HL-60 (cell line): Measurements from ENCODE around the gene TRIM7.
A peak's percentile ranks its signal among the peaks of the same experiment; 100 is the strongest.

Source experiments
- DNase-seq, 2 experiments: peaks; one replicate each; pipeline ENCODE4 v3.0.0-alpha.2; 2010 to 2020; ENCODE audit warnings: low read depth in 1 of 2, low spot score in 1 of 2
- H3K27ac ChIP-seq: fragments of 250-450 bp; sonication (Bioruptor Pico); replicated peaks from 2 replicates; pipeline ENCODE4 v1.5.1; 2020; ENCODE audit warnings: mild to moderate bottlenecking, moderate library complexity
- H3K27me3 ChIP-seq: fragments of 250-450 bp; sonication (Bioruptor Pico); 2 replicates; pipeline ENCODE4 v1.5.1; 2021; ENCODE audit warnings: mild to moderate bottlenecking, moderate library complexity; ENCODE audit not compliant: insufficient read depth, poor library complexity, severe bottlenecking
- H3K4me3 ChIP-seq: replicated peaks from 2 replicates; pipeline ENCODE4 v1.5.1; 2011; ENCODE audit warnings: mild to moderate bottlenecking, control low read depth, low read length; ENCODE audit not compliant: insufficient read depth
- CTCF ChIP-seq: IDR thresholded peaks from one replicate; pipeline ENCODE4 v1.5.1; 2011; ENCODE audit warnings: low read length, control low read depth, inconsistent platforms; ENCODE audit not compliant: insufficient read depth
- GABPA ChIP-seq: IDR thresholded peaks from 2 replicates; pipeline ENCODE4 v1.6.1; 2012; ENCODE audit warnings: low read depth
- POLR2AphosphoS5 ChIP-seq: IDR thresholded peaks from 2 replicates; pipeline ENCODE4 v1.6.1; 2012; ENCODE audit warnings: low read depth
- REST ChIP-seq: IDR thresholded peaks from 2 replicates; pipeline ENCODE4 v1.6.1; 2012; ENCODE audit warnings: low read depth; ENCODE audit not compliant: insufficient replicate concordance
- SPI1 ChIP-seq: IDR thresholded peaks from 2 replicates; pipeline ENCODE4 v1.6.1; 2012; ENCODE audit warnings: low read depth, mild to moderate bottlenecking, borderline replicate concordance

Gene TRIM7

GRCh38 chr5:181168595-181169118 is 36.3 kb downstream of the TRIM7 start:
- Histone ChIP-seq H3K27ac (no peak overlapping the region), H3K27me3 (peaks cover 16% of the 10 kb centered on the region), H3K4me3 (no peak overlapping the region)
- no peak for TF ChIP-seq GABPA
- TF ChIP-seq POLR2AphosphoS5, result no peak
- no peak for TF ChIP-seq CTCF
- no peak for TF ChIP-seq REST
- no peak for TF ChIP-seq SPI1
- DNase-seq, result no peak

- TF ChIP-seq REST (no peak), CTCF (no peak)
- Histone ChIP-seq H3K27me3 (peaks cover 16% of the 10 kb centered on the region), H3K27ac (no peak overlapping the region), H3K4me3 (no peak overlapping the region)
- peak in 1 of 2 experiments; percentile 36 for DNase-seq
Measured at GRCh38 chr5:181167814-181168488, 37.0 kb downstream of the TRIM7 start.

- TF ChIP-seq SPI1, result no peak
- H3K4me3 ChIP-seq, result no peak overlapping the region
- H3K27ac ChIP-seq, result no peak overlapping the region
- H3K27me3 ChIP-seq, result peaks cover 16% of the 10 kb centered on the region
- no peak for DNase-seq
Measured at GRCh38 chr5:181166812-181167733, 37.9 kb downstream of the TRIM7 start.

- TF ChIP-seq GABPA, result no peak
Measured at GRCh38 chr5:181164076-181164952, 40.7 kb downstream of the TRIM7 start.

More at GRCh38 chr5:181164076-181164952, 40.7 kb downstream of the TRIM7 start:
- H3K27ac ChIP-seq, result no peak overlapping the region; the same call in 1 of the 2 replicates
- H3K27me3 ChIP-seq, result peaks cover 10% of the 10 kb centered on the region
- no peak for DNase-seq
- no peak overlapping the region for H3K4me3 ChIP-seq
